Activated T-cell treated with anti-CD3 and anti-CD28 coated beads, Interleukin-2, amount 50 U/mL, for 24 hours (primary cell): ENCODE measurements around the gene RGS3.
A peak's percentile ranks its signal among the peaks of the same experiment; 100 is the strongest.
"Not testable (repeated sequence)": the region's sequence is repeated elsewhere in the genome, so short reads cannot be mapped to it uniquely, and the experiment has no call there.

Experiments
- DNase-seq: peaks from one replicate; pipeline ENCODE4 v3.0.0-alpha.2; 2020
- H3K27ac Mint-ChIP-seq: 2 replicates; pipeline ENCODE4 v1.8.0; 2020; ENCODE audit warnings: mild to moderate bottlenecking, mixed read lengths
- H3K27me3 Mint-ChIP-seq: 2 replicates; pipeline ENCODE4 v1.8.0; 2020; ENCODE audit warnings: mixed read lengths
- H3K36me3 Mint-ChIP-seq: 2 replicates; pipeline ENCODE4 v1.8.0; 2020; ENCODE audit warnings: low read depth, mixed read lengths
- H3K4me1 Mint-ChIP-seq: 2 replicates; pipeline ENCODE4 v1.8.0; 2020; ENCODE audit warnings: low read depth, mixed read lengths
- H3K4me3 Mint-ChIP-seq: 2 replicates; pipeline ENCODE4 v1.8.0; 2020; ENCODE audit warnings: mild to moderate bottlenecking, moderate library complexity, mixed read lengths
- H3K9me3 Mint-ChIP-seq: 2 replicates; pipeline ENCODE4 v1.8.0; 2020; ENCODE audit warnings: mixed read lengths

The RGS3 gene

GRCh38 chr9:113630386-113631136, 167.0 kb downstream of the RGS3 start:
- Mint-ChIP-seq H3K36me3 (no peaks in the 10 kb centered on the region), H3K9me3 (no peaks in the 10 kb centered on the region), H3K27me3 (peaks cover 10% of the 10 kb centered on the region), H3K27ac (no peak overlapping the region), H3K4me3 (no peak overlapping the region), H3K4me1 (peaks cover 10% of the 10 kb centered on the region)
- DNase-seq: no peak

- Mint-ChIP-seq H3K4me3 (no peak overlapping the region), H3K4me1 (peaks cover 10% of the 10 kb centered on the region), H3K27me3 (peaks cover 10% of the 10 kb centered on the region), H3K9me3 (no peaks in the 10 kb centered on the region), H3K27ac (no peak overlapping the region), H3K36me3 (no peaks in the 10 kb centered on the region)
- DNase-seq: peak; percentile 24
These were observed 167.7 kb downstream of the RGS3 start for GRCh38 chr9:113631137-113631765.

GRCh38 chr9:113631871-113632665, 168.5 kb downstream of the RGS3 start:
- no peaks in the 10 kb centered on the region for H3K36me3 Mint-ChIP-seq
- H3K27me3 Mint-ChIP-seq: peaks cover 10% of the 10 kb centered on the region
- H3K9me3 Mint-ChIP-seq: no peaks in the 10 kb centered on the region
- H3K4me3 Mint-ChIP-seq: no peak overlapping the region
- no peak overlapping the region for H3K27ac Mint-ChIP-seq
- H3K4me1 Mint-ChIP-seq: peaks cover 10% of the 10 kb centered on the region
- peak; percentile 12 for DNase-seq

- peaks cover 10% of the 10 kb centered on the region for H3K27me3 Mint-ChIP-seq
- DNase-seq: peak; percentile 29
- peak overlapping the region; percentile 31 for H3K27ac Mint-ChIP-seq
These were observed 169.5 kb downstream of the RGS3 start for GRCh38 chr9:113632776-113633590.

GRCh38 chr9:113633782-113634595, 170.5 kb downstream of the RGS3 start:
- no peaks in the 10 kb centered on the region for H3K9me3 Mint-ChIP-seq
- peak; percentile 12 for DNase-seq
- peaks cover 10% of the 10 kb centered on the region for H3K27me3 Mint-ChIP-seq
- no peaks in the 10 kb centered on the region for H3K36me3 Mint-ChIP-seq
- no peak overlapping the region for H3K4me3 Mint-ChIP-seq
- H3K4me1 Mint-ChIP-seq: peaks cover 10% of the 10 kb centered on the region
- H3K27ac Mint-ChIP-seq: no peak overlapping the region

More at GRCh38 chr9:113632776-113633590, 169.5 kb downstream of the RGS3 start:
- Mint-ChIP-seq H3K4me3 (no peak overlapping the region), H3K4me1 (peaks cover 10% of the 10 kb centered on the region), H3K9me3 (no peaks in the 10 kb centered on the region), H3K36me3 (no peaks in the 10 kb centered on the region)

DNA sequence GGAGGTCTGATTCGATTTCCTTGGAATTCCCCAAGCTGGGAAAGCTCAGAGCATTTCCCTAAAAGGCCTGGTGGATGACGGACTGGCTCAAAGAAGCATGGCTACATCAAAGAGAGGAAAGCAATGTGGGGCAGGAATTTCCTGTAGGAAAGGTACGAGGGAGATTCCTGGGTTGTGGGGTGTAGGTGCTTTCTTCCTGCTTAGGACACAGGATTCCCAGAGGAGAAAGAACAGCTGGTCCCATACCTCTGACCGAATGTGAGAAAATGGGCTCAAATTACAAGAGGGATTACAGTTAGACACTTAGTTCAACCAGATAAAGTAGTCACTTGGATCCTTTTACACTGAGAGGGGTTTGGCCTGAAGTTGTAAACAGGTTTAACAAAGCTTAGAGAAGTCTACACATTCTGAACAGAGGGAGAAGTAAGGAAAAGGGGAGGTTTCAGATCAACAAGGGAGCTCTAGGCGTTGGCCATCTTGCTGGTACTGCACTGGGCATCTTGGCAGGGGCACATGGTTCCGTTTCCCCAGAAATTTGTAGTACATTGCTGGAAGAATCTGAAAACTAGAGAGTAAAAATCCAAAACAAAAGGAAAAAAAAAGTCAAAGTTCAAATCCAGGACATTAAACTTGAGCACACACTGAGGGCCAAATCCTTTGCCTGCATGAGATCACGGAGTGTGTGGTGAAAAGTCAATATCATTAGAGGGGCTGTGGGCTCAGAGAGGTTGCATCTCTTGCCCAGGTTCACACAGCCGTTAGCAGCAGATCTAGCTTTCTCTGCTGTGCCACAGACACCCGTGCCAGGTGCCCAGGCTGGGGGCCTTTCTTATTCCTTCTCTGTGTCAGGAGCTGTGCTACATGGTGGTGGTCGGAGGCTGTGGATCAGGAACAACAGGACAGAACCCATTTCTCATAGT, 171.3 kb downstream of the RGS3 start:
- no peak overlapping the region for H3K27ac Mint-ChIP-seq

DNA sequence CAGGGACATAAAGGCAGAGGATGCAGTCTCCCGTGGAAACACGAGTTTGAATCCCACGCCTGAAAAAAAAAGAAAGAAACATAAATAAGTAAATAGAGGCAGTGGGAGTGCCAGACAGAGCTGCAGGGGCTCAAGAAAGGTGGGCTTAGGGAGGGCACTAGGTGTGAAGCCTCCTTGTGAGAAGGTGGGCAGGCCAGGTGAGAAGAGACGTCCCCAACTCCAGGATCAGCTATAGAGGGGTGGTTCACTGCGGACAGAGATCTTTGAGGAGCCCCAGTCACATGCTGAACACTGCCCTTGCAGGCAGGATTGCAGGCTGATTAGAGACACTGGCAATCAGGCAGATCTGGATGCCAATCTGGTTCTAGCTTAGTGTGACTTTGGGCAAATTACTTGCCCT, 172.1 kb downstream of the RGS3 start:
- Mint-ChIP-seq H3K36me3 (no peaks in the 10 kb centered on the region), H3K4me1 (peaks cover 10% of the 10 kb centered on the region), H3K9me3 (no peaks in the 10 kb centered on the region), H3K27ac (no peak overlapping the region), H3K27me3 (peaks cover 10% of the 10 kb centered on the region), H3K4me3 (no peak overlapping the region)
- no peak for DNase-seq

More for the DNA sequence above, 171.3 kb downstream of the RGS3 start:
- Mint-ChIP-seq H3K9me3 (no peaks in the 10 kb centered on the region), H3K27me3 (peaks cover 10% of the 10 kb centered on the region), H3K36me3 (no peaks in the 10 kb centered on the region), H3K4me3 (no peak overlapping the region), H3K4me1 (peaks cover 10% of the 10 kb centered on the region)
- peak; percentile 6 for DNase-seq

- no peaks in the 10 kb centered on the region for H3K36me3 Mint-ChIP-seq
- H3K9me3 Mint-ChIP-seq: no peaks in the 10 kb centered on the region
- DNase-seq: peak; percentile 25
- H3K4me1 Mint-ChIP-seq: peaks cover 10% of the 10 kb centered on the region
- no peak overlapping the region for H3K4me3 Mint-ChIP-seq
- H3K27me3 Mint-ChIP-seq: peaks cover 10% of the 10 kb centered on the region
- H3K27ac Mint-ChIP-seq: no peak overlapping the region
These were observed 172.6 kb downstream of the RGS3 start for GRCh38 chr9:113636165-113636564.

- no peak for DNase-seq
- Mint-ChIP-seq H3K27me3 (peaks cover 10% of the 10 kb centered on the region), H3K9me3 (no peaks in the 10 kb centered on the region), H3K27ac (no peak overlapping the region), H3K4me3 (no peak overlapping the region), H3K36me3 (no peaks in the 10 kb centered on the region), H3K4me1 (peaks cover 10% of the 10 kb centered on the region)
These were observed 173.2 kb downstream of the RGS3 start for GRCh38 chr9:113636693-113637092.

DNA sequence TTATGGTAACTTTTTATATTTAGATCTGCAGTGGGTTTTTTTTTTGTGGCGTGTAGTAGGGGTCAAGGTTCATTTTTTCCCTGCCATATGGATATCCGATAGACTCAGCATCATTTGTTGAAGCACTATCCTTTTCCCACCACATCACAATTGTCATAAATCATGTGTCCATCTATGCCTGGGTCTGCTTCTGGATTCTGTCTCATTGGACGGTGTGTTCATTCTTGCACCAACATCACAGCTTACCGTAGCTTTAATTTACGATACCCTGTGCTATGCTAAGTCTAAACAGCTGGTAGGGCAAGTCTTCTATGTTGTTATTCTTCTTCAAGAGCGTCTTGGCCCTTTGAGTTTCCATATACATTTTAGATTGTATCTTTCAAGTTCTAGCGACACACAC, 175.0 kb downstream of the RGS3 start:
- Mint-ChIP-seq H3K9me3 (no peaks in the 10 kb centered on the region), H3K27ac (no peak overlapping the region), H3K36me3 (no peaks in the 10 kb centered on the region)

GRCh38 chr9:113638897-113639296, 175.4 kb downstream of the RGS3 start:
- no peaks in the 10 kb centered on the region for H3K9me3 Mint-ChIP-seq
- no peaks in the 10 kb centered on the region for H3K36me3 Mint-ChIP-seq
- H3K27ac Mint-ChIP-seq: no peak overlapping the region
- no peaks in the 10 kb centered on the region for H3K27me3 Mint-ChIP-seq
- H3K4me3 Mint-ChIP-seq: no peak overlapping the region
- no peaks in the 10 kb centered on the region for H3K4me1 Mint-ChIP-seq
- DNase-seq: no peak

More for the DNA sequence above, 175.0 kb downstream of the RGS3 start:
- H3K27me3 Mint-ChIP-seq: no peaks in the 10 kb centered on the region
- DNase-seq: no peak
- no peak overlapping the region for H3K4me3 Mint-ChIP-seq
- no peaks in the 10 kb centered on the region for H3K4me1 Mint-ChIP-seq

GRCh38 chr9:113639411-113639970, 176.0 kb downstream of the RGS3 start:
- H3K9me3 Mint-ChIP-seq, H3K4me3 Mint-ChIP-seq, H3K27me3 Mint-ChIP-seq, H3K27ac Mint-ChIP-seq, H3K36me3 Mint-ChIP-seq, H3K4me1 Mint-ChIP-seq: not testable (repeated sequence)
- peak; percentile 3 for DNase-seq
